GM21576 (cell line): Measurements from ENCODE around the gene TIMM44.

ENCODE experiments used
- ATAC-seq: cut with Tn5 transposase; IDR thresholded peaks from one replicate; pipeline ENCODE4 v1.9.1; 2021; ENCODE audit warnings: mild to moderate bottlenecking, moderate library complexity; ENCODE audit not compliant: unreplicated experiment

The TIMM44 gene

DNA sequence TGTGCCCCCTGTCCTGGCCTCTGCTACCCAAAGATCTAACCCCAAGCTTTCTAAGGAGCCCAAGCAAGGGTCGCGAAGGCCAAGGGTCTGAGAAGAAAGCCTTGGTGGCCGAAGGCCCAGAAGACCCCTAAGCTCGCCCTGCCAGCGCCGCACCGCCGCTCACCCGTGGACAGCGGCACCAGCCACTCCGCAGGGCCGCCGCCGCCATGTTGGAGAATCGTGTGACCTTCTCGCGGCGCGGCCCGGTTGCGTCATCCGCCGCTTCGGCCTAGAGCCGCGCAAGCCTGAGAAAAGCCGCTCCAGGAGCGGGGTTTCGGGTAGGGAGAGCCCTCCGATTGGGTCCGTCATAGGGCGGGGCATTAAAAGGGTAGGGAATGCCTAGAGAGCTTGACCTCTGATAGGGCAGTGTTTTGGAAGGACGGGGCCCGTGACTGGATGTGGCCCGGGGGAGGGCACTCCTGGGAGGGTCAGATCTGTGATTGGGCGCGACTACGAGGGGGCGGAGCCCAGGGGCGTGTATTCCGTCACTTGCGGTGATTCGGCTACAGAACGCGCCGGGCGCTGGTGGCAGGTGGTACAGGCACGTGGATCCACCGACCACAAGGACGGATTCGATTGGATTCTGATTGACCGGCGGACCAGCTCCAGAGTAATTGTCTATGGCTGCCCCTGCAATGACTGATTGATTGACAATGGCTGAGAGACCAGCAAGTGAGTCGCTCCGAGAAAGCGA is at the start of gene TIMM44:
TSS of gene TIMM44 (minus strand) at position 223 of the 733 bp plus-strand sequence. CDS start at position 208, 15 bp downstream.
- ATAC-seq = peak; percentile 87

DNA sequence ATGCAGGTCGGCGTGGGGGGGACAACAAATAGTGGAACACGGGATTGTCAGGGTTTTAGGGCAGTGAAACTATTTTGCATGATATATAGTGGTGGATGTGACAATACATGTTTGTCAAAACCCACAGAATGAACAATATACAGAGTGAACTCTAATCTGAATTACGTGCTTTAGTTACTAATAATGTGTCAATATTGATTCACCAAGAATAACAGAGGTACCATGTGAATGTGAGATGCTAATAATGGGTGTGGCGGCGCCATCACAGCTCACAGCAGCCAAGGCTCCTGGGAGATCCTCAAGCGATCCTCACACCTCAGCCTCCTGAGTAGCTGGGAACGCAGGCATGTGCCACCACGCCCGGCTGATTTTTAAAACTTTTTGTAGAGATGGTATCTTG is 49.1 kb upstream of the TIMM44 start:
- ATAC-seq = no peak

GRCh38 chr19:7989071-7989575 is 45.7 kb upstream of the TIMM44 start:
- ATAC-seq = no peak

DNA sequence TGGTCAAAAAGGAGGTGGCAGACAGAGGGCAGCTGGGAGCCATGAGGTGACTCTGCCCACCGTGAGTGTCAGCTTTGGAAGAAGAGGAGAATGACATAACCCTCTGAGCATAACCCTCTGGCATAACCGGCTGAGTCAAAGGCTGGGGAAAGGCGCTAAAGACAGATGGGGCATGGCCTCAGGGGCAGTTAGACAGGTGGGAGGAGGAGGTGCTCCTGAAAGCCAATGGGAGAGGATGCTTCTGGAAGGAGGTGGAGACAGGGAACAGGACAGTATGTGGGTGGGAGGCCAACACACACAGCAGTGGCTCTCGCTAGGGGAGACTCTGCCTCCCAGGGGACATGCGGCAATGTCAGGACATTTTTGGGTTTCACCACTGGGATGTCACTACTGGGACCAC is 44.8 kb upstream of the TIMM44 start:
- ATAC-seq = no peak

GRCh38 chr19:7987114-7987768 is 43.8 kb upstream of the TIMM44 start:
- ATAC-seq = no peak

- no peak for ATAC-seq
Measured at GRCh38 chr19:7986321-7987113, 43.1 kb upstream of the TIMM44 start.

DNA sequence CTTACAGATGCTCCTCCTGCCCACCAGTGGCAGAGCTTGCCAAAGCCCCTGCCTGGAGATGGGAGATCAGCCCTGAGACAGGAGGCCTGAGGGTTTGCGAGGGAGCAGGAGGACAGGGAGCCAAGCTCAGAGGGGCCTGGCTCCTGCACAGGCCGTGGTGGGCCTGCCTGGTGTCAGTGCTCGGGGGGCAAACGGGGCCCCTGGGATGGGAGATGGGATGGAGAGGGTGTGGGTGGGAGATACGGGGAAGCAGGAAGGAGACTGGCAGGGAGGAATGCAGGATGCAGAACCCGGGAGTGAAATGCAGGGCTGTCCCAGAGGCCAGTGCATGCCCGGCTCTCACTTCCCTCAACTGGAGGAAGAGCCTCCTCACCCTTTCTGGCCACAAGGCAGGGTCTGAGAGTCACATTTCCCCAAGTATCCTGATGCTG is 42.0 kb upstream of the TIMM44 start:
- no peak for ATAC-seq

- no peak for ATAC-seq
Measured at GRCh38 chr19:7983995-7984837, 40.8 kb upstream of the TIMM44 start.

DNA sequence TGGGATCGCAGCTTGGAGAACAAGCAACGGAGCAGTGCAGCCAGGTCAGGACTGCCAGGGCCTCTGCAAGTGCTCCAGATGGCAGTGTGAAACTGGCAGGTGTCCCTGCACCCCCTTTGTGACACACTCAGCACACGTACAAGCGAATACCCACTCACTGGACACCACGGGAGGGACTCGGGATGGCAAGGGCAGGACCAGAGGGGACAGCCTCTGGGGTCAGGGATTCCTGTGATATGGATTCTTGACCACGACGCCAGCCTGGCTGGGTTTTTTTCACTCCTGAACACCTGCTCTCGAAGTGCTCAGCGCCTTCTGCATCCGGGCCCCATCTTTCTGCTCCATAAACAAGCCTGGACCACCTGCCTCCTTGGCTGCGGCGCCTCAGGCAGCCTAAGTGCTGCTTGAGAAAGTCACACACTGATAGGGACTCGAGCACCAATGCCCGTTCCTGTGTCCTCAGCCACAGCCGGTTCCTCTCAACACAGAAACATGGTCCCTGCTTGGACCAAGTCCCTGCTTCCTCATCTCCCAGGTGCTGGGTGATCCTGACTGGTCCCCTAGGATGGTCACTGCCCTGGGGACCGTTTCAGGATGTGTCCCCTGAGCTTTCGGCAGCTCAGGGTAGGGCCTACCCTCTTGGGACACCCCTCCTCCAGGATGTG is 40.0 kb upstream of the TIMM44 start:
- ATAC-seq = no peak

DNA sequence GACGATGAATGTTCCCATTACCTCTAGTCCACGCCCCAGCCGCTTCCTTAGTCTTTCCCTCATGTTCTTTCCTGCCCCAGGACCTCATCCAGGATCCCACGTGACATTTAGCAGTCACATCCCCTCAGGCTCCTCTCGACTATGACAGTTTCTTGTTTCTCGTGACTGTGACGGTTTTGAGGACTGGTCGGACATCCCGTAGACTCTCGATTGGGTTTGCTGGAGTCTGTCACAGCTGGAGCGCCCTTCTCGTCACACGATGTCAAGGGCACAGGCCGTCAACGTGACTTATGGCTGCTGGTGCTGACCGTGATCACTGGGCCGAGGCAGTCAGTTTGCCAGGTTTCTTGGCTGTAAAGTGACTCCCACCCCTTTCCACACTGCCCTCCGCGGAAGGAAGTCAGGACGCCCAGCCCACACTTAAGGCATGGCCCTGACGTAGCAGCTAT is 39.2 kb upstream of the TIMM44 start:
- no peak for ATAC-seq

- no peak for ATAC-seq
Measured at GRCh38 chr19:7982103-7982502, 38.6 kb upstream of the TIMM44 start.

- ATAC-seq = no peak
Measured at GRCh38 chr19:7981661-7982060, 38.2 kb upstream of the TIMM44 start.

GRCh38 chr19:7981199-7981598 is 37.7 kb upstream of the TIMM44 start:
- ATAC-seq = no peak

DNA sequence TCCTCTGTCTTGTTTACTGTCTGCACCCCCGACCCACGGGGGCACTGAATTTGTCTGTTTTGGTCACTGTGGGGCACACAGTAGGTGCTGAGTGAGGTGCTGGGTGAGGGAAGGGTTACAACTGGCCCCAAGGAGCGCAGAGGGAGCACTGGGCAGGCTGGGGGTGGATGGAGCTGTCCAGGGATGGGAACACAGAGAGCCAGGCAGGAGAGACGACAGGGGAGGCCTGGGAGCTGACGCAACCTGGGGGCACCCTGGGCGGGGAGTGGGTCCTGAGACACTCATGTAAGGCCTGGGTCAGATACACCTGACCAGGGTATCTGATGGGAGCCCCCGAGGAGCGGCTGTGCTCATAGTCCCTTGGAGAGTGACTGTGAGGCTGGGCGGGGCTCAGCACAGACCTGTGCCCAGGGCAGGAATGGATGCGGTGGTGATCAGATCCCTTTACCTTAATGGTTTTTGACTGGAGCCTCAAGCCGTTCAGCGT is 37.2 kb upstream of the TIMM44 start:
- ATAC-seq = no peak

GRCh38 chr19:7980168-7980567 is 36.7 kb upstream of the TIMM44 start:
- ATAC-seq = no peak

- no peak for ATAC-seq
Measured at GRCh38 chr19:7979559-7979958, 36.1 kb upstream of the TIMM44 start.

DNA sequence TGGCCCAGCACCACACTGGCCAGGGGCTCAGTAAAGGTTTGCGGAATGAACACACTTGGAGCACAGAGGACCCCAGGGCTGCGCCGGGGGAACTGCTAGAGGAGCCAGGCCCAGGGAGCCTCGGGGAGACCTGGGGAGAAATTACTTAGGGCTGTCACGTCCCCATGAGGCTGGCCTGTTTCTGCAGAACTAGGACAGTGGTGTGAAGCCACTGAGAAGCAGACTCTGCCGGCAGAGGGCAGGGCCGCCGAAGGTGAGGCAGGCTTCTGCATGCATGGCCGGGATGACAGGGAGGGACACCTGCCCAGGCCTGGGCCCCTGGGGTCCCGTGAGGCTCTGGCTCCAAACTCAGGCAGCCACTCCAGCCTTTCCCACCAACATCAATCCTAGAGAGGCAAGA is 35.5 kb upstream of the TIMM44 start:
- no peak for ATAC-seq

- no peak for ATAC-seq
Measured at GRCh38 chr19:7978179-7978825, 34.8 kb upstream of the TIMM44 start.

DNA sequence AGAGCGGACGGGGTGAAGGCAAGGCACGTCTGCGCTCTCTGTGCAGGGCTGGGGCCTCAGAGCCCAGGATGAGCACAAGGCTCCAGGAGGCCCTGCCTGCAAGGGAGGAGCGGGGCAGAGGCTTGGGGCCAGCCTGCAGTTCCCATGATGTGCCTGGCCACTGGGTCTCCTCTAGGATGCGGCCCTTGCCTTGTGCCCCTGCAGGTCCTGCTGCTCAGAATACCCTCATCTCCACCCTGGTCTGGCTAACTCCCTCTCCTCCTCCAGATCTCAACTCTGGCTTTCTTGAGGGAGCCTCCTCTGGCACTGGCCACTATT is 34.2 kb upstream of the TIMM44 start:
- no peak for ATAC-seq
